SH-SY5Y (cell line): ENCODE data around the gene PES1.

ENCODE experiments used
- GATA2 ChIP-seq: IDR thresholded peaks from 2 replicates; pipeline ENCODE4 v1.6.1; 2011; ENCODE audit warnings: mild to moderate bottlenecking, low read depth, low read length
- GATA3 ChIP-seq: IDR thresholded peaks from 2 replicates; pipeline ENCODE4 v1.6.1; 2011; ENCODE audit warnings: low read depth, mild to moderate bottlenecking, low read length, moderate library complexity

GRCh38 chr22:30584441-30584840 lies 7.3 kb downstream of the PES1 start:
- no peak for TF ChIP-seq GATA3
- no peak for TF ChIP-seq GATA2
